CD4-positive, alpha-beta T cell treated with Interferon gamma for 1 hour (primary cell): ENCODE results near the gene RAB39B.

Source experiments
- DNase-seq: peaks from one replicate; pipeline ENCODE4 v3.0.0-alpha.2; 2020

RAB39B gene

DNA sequence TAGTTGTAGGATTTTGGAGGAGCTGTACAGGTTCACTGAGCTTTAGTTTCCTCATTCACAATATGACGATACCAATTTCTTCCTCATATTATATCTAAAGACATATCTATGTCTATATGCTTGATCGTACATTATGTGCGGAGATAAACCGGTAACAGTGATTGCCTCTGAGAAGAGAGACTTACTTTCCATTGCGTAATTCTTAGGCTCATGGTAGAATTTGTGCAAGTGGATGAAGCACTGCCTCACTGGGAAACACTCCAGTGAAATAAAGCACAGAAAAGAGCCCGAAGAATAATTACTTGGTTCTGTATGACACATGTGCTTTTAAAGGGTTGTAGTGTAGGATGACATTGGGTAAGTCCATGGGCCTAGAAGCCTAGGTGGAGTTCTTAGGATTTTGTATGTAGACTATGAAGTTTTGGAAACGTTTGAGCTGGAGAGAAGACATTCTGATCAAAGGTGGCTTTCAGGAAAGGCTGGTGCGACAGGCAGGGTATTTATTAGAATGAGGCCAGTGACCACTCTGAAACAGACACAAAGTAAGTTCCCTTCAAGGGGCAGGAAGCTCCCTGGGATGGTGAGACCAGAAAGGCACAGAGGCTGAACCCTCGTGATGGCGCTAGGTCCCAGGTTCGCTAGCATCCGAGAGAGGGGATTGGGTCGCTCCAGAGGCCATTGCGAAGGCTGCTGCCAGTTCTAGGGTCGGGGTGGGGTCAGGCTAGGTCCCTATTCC is 48.7 kb downstream of the RAB39B start:
- DNase-seq = no peak

DNA sequence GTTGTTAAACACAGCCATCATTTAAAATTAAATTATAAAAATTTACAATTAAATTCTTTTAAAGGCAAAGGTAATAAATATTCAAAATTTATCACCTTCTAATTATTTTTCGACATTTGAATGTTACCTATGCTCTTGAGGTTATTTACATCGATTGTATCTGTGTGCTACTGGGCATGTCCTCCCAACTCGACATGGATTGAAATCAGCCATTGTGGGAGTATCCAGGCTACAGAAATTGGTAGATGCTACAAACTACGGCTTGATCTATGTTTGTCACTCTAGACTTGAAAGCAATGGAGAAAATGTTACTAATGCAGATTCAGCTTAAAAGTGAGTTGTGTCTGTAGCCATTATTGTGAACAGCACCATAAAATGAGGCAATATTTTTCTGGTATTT is 50.6 kb downstream of the RAB39B start:
- no peak for DNase-seq

DNA sequence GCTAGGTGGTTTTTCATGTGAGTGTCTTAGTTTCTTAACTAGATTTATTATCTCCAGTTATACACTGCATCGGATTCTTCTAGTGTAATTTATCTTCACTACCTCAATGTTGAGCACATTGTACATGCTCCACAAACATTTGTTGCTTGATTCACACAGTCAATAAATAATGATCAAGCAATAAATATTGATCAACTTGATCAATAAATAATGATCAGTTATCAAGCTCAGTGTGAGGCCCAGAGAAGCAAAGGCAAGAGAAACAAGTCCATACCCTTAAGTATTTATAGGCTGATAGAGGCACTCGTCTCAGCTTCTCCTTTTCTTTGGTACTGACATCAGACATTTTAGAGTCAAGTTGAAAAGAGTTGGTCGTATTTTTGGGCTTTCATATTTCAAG is 53.1 kb downstream of the RAB39B start:
- DNase-seq = no peak
